Measurements from ENCODE around the gene EIF2B5.

- TF ChIP-seq CTCF (IDR thresholded peaks at IDR 0.05 in 4 of 5, conservative IDR thresholded peaks at IDR 0.05 in 1 of 5) (no peak), POLR2A (IDR thresholded peaks at IDR 0.05) (no peak)
These were observed 5.3 kb downstream of the EIF2B5 start for GRCh38 chr3:184140436-184140835.
